NCI-H748 (cell line): Measurements from ENCODE around the gene KAZN.

ENCODE experiments used
- DNase-seq: peaks from one replicate; lab custom pipeline; 2025; ENCODE audit not compliant: unreplicated experiment; lab: John Stamatoyannopoulos, UW

Gene KAZN

GRCh38 chr1:14639291-14640050 is 41.0 kb downstream of the KAZN start:
- no peak for DNase-seq

- no peak for DNase-seq
Observed at GRCh38 chr1:14642712-14643111, 44.2 kb downstream of the KAZN start.

- DNase-seq: no peak
Observed at GRCh38 chr1:14646973-14647372, 48.5 kb downstream of the KAZN start.

- no peak for DNase-seq
Observed at GRCh38 chr1:14647777-14648176, 49.3 kb downstream of the KAZN start.

- no peak for DNase-seq
Observed at GRCh38 chr1:14648391-14648790, 49.9 kb downstream of the KAZN start.

- DNase-seq: no peak
Observed at GRCh38 chr1:14648896-14649855, 50.7 kb downstream of the KAZN start.

GRCh38 chr1:14649976-14650375 is 51.5 kb downstream of the KAZN start:
- DNase-seq: no peak

- DNase-seq: no peak
Observed at GRCh38 chr1:14650951-14651350, 52.5 kb downstream of the KAZN start.

GRCh38 chr1:14652840-14653239 is 54.4 kb downstream of the KAZN start:
- DNase-seq: no peak

GRCh38 chr1:14653461-14653960 is 55.0 kb downstream of the KAZN start:
- no peak for DNase-seq

- DNase-seq: no peak
Observed at GRCh38 chr1:14654554-14654953, 56.1 kb downstream of the KAZN start.

- no peak for DNase-seq
Observed at GRCh38 chr1:14655385-14655784, 56.9 kb downstream of the KAZN start.

GRCh38 chr1:14656384-14656937 is 58.0 kb downstream of the KAZN start:
- DNase-seq: no peak

GRCh38 chr1:14658642-14659041 is 60.2 kb downstream of the KAZN start:
- DNase-seq: no peak

- no peak for DNase-seq
Observed at GRCh38 chr1:14659913-14660312, 61.4 kb downstream of the KAZN start.

GRCh38 chr1:14660801-14661200 is 62.3 kb downstream of the KAZN start:
- no peak for DNase-seq

- peak; percentile 14 for DNase-seq
Observed at GRCh38 chr1:14661222-14661621, 62.7 kb downstream of the KAZN start.

GRCh38 chr1:14662116-14662515 is 63.6 kb downstream of the KAZN start:
- DNase-seq: no peak

GRCh38 chr1:14663773-14664172 is 65.3 kb downstream of the KAZN start:
- no peak for DNase-seq

GRCh38 chr1:14666373-14666772 is 67.9 kb downstream of the KAZN start:
- no peak for DNase-seq

- no peak for DNase-seq
Observed at GRCh38 chr1:14666962-14667650, 68.6 kb downstream of the KAZN start.
